HL-60 (cell line): Measurements from ENCODE around the gene HLX.

Experiments
- DNase-seq, 2 experiments: peaks; one replicate each; pipeline ENCODE4 v3.0.0-alpha.2; 2010 to 2020; ENCODE audit warnings: low read depth in 1 of 2, low spot score in 1 of 2
- H3K27ac ChIP-seq: fragments of 250-450 bp; sonication (Bioruptor Pico); replicated peaks from 2 replicates; pipeline ENCODE4 v1.5.1; 2020; ENCODE audit warnings: mild to moderate bottlenecking, moderate library complexity
- H3K27me3 ChIP-seq: fragments of 250-450 bp; sonication (Bioruptor Pico); 2 replicates; pipeline ENCODE4 v1.5.1; 2021; ENCODE audit warnings: mild to moderate bottlenecking, moderate library complexity; ENCODE audit not compliant: insufficient read depth, poor library complexity, severe bottlenecking
- H3K4me3 ChIP-seq: replicated peaks from 2 replicates; pipeline ENCODE4 v1.5.1; 2011; ENCODE audit warnings: mild to moderate bottlenecking, control low read depth, low read length; ENCODE audit not compliant: insufficient read depth
- CTCF ChIP-seq: IDR thresholded peaks from one replicate; pipeline ENCODE4 v1.5.1; 2011; ENCODE audit warnings: low read length, control low read depth, inconsistent platforms; ENCODE audit not compliant: insufficient read depth
- GABPA ChIP-seq: IDR thresholded peaks from 2 replicates; pipeline ENCODE4 v1.6.1; 2012; ENCODE audit warnings: low read depth
- POLR2AphosphoS5 ChIP-seq: IDR thresholded peaks from 2 replicates; pipeline ENCODE4 v1.6.1; 2012; ENCODE audit warnings: low read depth
- SPI1 ChIP-seq: IDR thresholded peaks from 2 replicates; pipeline ENCODE4 v1.6.1; 2012; ENCODE audit warnings: low read depth, mild to moderate bottlenecking, borderline replicate concordance
- TF ChIP-seq, protein P1 (sequence below): IDR thresholded peaks from 2 replicates; pipeline ENCODE4 v1.6.1; 2012; ENCODE audit warnings: low read depth; ENCODE audit not compliant: insufficient replicate concordance

The HLX gene

GRCh38 chr1:220906561-220907334 is 27.5 kb downstream of the HLX start:
- H3K27ac ChIP-seq, result no peak overlapping the region
- peak in 1 of 2 experiments; percentile 60 for DNase-seq
- TF ChIP-seq, protein P1, sequence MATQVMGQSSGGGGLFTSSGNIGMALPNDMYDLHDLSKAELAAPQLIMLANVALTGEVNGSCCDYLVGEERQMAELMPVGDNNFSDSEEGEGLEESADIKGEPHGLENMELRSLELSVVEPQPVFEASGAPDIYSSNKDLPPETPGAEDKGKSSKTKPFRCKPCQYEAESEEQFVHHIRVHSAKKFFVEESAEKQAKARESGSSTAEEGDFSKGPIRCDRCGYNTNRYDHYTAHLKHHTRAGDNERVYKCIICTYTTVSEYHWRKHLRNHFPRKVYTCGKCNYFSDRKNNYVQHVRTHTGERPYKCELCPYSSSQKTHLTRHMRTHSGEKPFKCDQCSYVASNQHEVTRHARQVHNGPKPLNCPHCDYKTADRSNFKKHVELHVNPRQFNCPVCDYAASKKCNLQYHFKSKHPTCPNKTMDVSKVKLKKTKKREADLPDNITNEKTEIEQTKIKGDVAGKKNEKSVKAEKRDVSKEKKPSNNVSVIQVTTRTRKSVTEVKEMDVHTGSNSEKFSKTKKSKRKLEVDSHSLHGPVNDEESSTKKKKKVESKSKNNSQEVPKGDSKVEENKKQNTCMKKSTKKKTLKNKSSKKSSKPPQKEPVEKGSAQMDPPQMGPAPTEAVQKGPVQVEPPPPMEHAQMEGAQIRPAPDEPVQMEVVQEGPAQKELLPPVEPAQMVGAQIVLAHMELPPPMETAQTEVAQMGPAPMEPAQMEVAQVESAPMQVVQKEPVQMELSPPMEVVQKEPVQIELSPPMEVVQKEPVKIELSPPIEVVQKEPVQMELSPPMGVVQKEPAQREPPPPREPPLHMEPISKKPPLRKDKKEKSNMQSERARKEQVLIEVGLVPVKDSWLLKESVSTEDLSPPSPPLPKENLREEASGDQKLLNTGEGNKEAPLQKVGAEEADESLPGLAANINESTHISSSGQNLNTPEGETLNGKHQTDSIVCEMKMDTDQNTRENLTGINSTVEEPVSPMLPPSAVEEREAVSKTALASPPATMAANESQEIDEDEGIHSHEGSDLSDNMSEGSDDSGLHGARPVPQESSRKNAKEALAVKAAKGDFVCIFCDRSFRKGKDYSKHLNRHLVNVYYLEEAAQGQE, result no peak
- TF ChIP-seq POLR2AphosphoS5 (no peak), CTCF (no peak), SPI1 (no peak), GABPA (no peak)

DNA sequence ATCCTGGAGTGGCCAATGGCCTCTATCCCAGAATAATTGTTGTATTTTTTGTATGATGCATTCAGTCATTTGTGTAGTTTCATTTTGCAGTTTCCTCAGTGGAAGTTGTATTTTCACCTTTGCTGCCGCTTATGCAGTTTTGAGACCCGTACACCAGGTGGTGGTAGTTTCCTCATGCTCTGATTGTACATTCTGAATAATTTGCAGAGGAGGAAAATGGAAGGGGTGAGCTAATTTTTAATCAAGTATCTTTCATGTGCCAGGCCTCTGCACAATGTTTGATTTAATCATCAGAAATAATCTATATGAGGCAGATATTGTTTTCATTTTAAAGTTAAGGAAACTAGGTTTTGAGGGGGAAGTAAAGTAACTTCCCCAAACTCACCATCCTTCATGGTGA is 29.5 kb downstream of the HLX start:
- Histone ChIP-seq H3K27me3 (no peaks in the 10 kb centered on the region), H3K27ac (no peak overlapping the region), H3K4me3 (no peak overlapping the region)
- no peak for DNase-seq
- TF ChIP-seq GABPA, result no peak
- TF ChIP-seq CTCF, result no peak
- TF ChIP-seq POLR2AphosphoS5, result no peak
- no peak for TF ChIP-seq SPI1
- TF ChIP-seq, protein P1, result no peak

More at GRCh38 chr1:220906561-220907334, 27.5 kb downstream of the HLX start:
- Histone ChIP-seq H3K4me3 (no peak overlapping the region), H3K27me3 (no peaks in the 10 kb centered on the region)

- no peak overlapping the region for H3K27ac ChIP-seq
- no peak overlapping the region for H3K4me3 ChIP-seq
- H3K27me3 ChIP-seq, result no peaks in the 10 kb centered on the region
- DNase-seq, result no peak
- TF ChIP-seq CTCF (no peak), GABPA (no peak), POLR2AphosphoS5 (no peak), SPI1 (no peak)
- TF ChIP-seq, protein P1, result no peak
Measured at GRCh38 chr1:220910021-220910420, 30.8 kb downstream of the HLX start.
